Muscle layer of colon (tissue), 2 donors: ENCODE measurements around the gene KANSL1.
"Not testable (repeated sequence)": the region's sequence is repeated elsewhere in the genome, so short reads cannot be mapped to it uniquely, and the experiment has no call there.

ENCODE experiments used
- H3K27ac ChIP-seq: one replicate; pipeline ENCODE4 v1.7.0; 2013; ENCODE audit warnings: low read depth, mild to moderate bottlenecking, low read length, moderate library complexity
- H3K27me3 ChIP-seq, 2 donors: one replicate each; pipeline ENCODE4 v1.7.0; 2013; ENCODE audit warnings: low read length in 2 of 2, mild to moderate bottlenecking in 2 of 2; ENCODE audit not compliant: insufficient read depth in 2 of 2, control insufficient read depth in 1 of 2
- H3K36me3 ChIP-seq: one replicate; pipeline ENCODE4 v1.7.0; 2013; ENCODE audit warnings: mild to moderate bottlenecking, low read length; ENCODE audit not compliant: insufficient read depth
- H3K4me1 ChIP-seq: one replicate; pipeline ENCODE4 v1.7.0; 2013; ENCODE audit warnings: mild to moderate bottlenecking, low read length; ENCODE audit not compliant: insufficient read depth
- H3K4me3 ChIP-seq, 2 donors: one replicate each; pipeline ENCODE4 v1.7.0; 2013; ENCODE audit warnings: low read length in 2 of 2, low read depth in 1 of 2, mild to moderate bottlenecking in 1 of 2, moderate library complexity in 1 of 2
- H3K9ac ChIP-seq: one replicate; pipeline ENCODE4 v1.7.0; 2013; ENCODE audit warnings: low read length
- H3K9me3 ChIP-seq: one replicate; pipeline ENCODE4 v1.7.0; 2013; ENCODE audit warnings: mild to moderate bottlenecking, low read length
- donor health status: abdominal sarcoma.
- donor health status: Adenocarcinoma of cecum.

Gene KANSL1

GRCh38 chr17:46106966-46107644, 86.1 kb downstream of the KANSL1 start:
- Histone ChIP-seq H3K4me3 (no peak overlapping the region), H3K36me3 (no peaks in the 10 kb centered on the region), H3K4me1 (peaks cover 51% of the 10 kb centered on the region), H3K9ac (no peak overlapping the region), H3K27me3 (no peaks in the 10 kb centered on the region), H3K27ac (no peak overlapping the region), H3K9me3 (no peaks in the 10 kb centered on the region)

GRCh38 chr17:46102806-46103205, 90.4 kb downstream of the KANSL1 start:
- peaks cover 29% of the 10 kb centered on the region for H3K4me1 ChIP-seq
- not testable (repeated sequence) for H3K27ac ChIP-seq, H3K9ac ChIP-seq, H3K27me3 ChIP-seq, H3K36me3 ChIP-seq, H3K4me3 ChIP-seq, H3K9me3 ChIP-seq

- H3K27me3 ChIP-seq, H3K4me3 ChIP-seq, H3K27ac ChIP-seq, H3K9ac ChIP-seq, H3K9me3 ChIP-seq, H3K36me3 ChIP-seq: not testable (repeated sequence)
- H3K4me1 ChIP-seq: peaks cover 24% of the 10 kb centered on the region
Measured at GRCh38 chr17:46101785-46102617, 91.2 kb downstream of the KANSL1 start.

DNA sequence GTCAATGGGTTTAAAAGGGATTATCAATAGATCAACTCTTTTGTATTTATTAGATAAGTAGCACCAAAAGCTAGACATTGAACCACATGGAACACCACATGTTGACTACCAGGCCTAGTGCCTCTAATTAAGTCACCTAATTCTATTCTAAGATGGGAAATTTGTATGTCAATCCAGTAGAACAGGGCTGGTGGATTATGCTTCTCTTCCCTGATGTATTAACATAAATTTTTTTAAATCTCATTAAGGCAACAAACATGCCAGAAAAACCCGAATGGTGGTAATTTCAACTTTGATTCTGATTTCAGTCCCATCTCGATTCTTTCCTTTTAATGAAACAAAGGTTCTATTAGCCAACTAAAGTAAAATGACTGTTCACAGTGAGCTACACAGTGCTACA, 92.6 kb downstream of the KANSL1 start:
- Histone ChIP-seq H3K36me3 (no peaks in the 10 kb centered on the region), H3K4me1 (peaks cover 19% of the 10 kb centered on the region), H3K4me3 (no peak overlapping the region), H3K9me3 (no peaks in the 10 kb centered on the region), H3K9ac (no peak overlapping the region), H3K27ac (no peak overlapping the region), H3K27me3 (no peaks in the 10 kb centered on the region)

GRCh38 chr17:46099865-46100264, 93.4 kb downstream of the KANSL1 start:
- Histone ChIP-seq H3K9ac (no peak overlapping the region), H3K27me3 (no peaks in the 10 kb centered on the region), H3K27ac (no peak overlapping the region), H3K9me3 (no peaks in the 10 kb centered on the region), H3K36me3 (no peaks in the 10 kb centered on the region), H3K4me1 (peaks cover 19% of the 10 kb centered on the region), H3K4me3 (no peak overlapping the region)

DNA sequence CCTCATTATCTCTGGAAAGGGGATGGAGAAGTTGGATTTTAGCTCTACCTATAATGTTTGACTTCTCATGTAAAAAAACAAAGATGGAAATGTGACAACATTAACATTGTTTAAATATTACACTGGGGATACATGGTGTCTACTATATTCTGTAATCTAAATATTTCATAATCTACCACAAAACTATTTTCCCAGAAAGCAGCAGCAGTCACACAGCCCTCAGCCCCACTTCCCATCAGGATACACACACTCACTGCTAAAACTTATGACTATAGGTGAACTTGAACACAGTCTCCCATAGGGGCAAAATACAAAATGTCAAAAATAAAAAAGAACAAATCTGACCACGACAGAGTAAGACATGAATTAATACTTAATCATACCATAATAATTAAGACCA, 95.7 kb downstream of the KANSL1 start:
- Histone ChIP-seq H3K27ac (no peak overlapping the region), H3K36me3 (peaks cover 3% of the 10 kb centered on the region), H3K4me3 (no peak overlapping the region), H3K4me1 (peaks cover 19% of the 10 kb centered on the region), H3K9ac (no peak overlapping the region), H3K27me3 (no peaks in the 10 kb centered on the region), H3K9me3 (no peaks in the 10 kb centered on the region)

DNA sequence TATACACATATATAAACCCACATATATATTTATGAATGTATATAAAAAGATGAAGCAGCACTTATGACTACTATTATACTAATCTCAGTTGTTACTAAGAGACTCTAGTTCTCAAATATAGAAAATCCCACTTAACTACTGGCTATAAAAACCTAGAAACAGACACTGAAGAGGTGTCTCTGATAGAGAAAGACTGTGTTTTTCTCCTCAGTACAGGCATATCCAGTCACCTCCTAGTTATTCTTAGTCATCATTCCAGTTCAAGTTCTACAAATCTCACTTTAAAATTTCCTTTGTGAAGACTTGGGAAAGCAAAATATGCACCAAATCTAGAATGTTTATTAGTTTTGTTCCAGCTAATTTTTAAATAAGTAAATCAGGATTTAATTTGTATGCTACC, 100.2 kb downstream of the KANSL1 start:
- Histone ChIP-seq H3K9me3 (no peaks in the 10 kb centered on the region), H3K4me1 (peaks cover 10% of the 10 kb centered on the region), H3K27ac (no peak overlapping the region), H3K9ac (no peak overlapping the region), H3K4me3 (no peak overlapping the region), H3K36me3 (peaks cover 3% of the 10 kb centered on the region), H3K27me3 (no peaks in the 10 kb centered on the region)

- Histone ChIP-seq H3K27me3 (no peaks in the 10 kb centered on the region), H3K4me3 (no peak overlapping the region), H3K4me1 (peaks cover 17% of the 10 kb centered on the region), H3K9ac (no peak overlapping the region), H3K36me3 (peaks cover 3% of the 10 kb centered on the region), H3K9me3 (no peaks in the 10 kb centered on the region), H3K27ac (no peak overlapping the region)
Measured at GRCh38 chr17:46090871-46091270, 102.4 kb downstream of the KANSL1 start.

DNA sequence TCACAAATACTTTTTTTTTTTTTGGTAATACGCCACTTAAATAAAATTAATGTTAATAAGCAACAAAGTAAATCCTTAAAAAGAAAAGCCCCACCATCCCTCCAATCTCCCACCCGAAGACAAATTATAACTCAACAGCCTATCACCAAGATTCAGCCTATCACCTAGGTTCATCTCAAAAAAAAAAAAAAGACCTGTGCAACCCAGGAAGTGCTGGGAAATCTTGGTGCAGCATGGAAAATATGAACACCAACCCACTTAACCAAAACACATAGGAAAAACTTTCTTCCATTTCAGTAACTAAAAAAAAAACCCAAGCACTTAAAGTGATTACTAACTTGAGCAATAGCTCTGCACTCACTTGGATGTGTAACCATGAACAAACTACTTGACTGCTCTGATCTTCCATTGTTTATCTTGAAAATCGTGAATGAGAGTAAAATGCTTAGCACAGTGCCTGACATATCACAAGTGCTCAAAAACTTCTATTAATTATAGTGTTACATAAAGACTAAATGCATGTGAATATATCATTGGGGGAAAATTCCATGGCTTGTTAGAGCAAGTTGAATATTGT, 103.8 kb downstream of the KANSL1 start:
- Histone ChIP-seq H3K4me3 (no peak overlapping the region), H3K27ac (no peak overlapping the region), H3K9ac (no peak overlapping the region), H3K36me3 (peaks cover 3% of the 10 kb centered on the region), H3K9me3 (no peaks in the 10 kb centered on the region), H3K27me3 (no peaks in the 10 kb centered on the region), H3K4me1 (peaks cover 23% of the 10 kb centered on the region)

GRCh38 chr17:46088595-46088994, 104.6 kb downstream of the KANSL1 start:
- Histone ChIP-seq H3K4me3 (no peak overlapping the region), H3K4me1 (peaks cover 24% of the 10 kb centered on the region), H3K27ac (no peak overlapping the region), H3K36me3 (peaks cover 2% of the 10 kb centered on the region), H3K9me3 (no peaks in the 10 kb centered on the region), H3K27me3 (no peaks in the 10 kb centered on the region), H3K9ac (no peak overlapping the region)

DNA sequence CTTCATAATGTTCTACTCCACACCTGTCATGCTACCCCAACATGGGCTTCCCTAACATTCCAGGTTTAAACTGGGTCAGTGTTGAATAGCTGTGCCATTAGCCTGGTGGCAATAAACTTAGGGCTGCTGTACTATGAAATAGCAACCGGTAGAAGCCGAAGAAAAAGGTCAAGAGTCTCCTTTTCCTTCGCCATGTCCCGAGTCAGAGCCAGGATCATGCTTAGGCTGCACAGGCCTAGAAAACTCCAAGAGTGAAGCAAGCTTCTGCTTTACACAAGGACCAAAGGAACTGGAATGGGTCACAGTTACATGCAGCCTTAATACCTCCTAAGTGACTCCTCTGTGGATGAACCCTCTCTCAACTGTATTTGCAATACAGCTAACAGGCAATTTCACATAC, 105.4 kb downstream of the KANSL1 start:
- not testable (repeated sequence) for H3K9ac ChIP-seq, H3K36me3 ChIP-seq, H3K9me3 ChIP-seq, H3K27me3 ChIP-seq, H3K4me3 ChIP-seq, H3K27ac ChIP-seq
- peaks cover 32% of the 10 kb centered on the region for H3K4me1 ChIP-seq
